Measurements from ENCODE around the gene EPB41L1.

EPB41L1 gene

DNA sequence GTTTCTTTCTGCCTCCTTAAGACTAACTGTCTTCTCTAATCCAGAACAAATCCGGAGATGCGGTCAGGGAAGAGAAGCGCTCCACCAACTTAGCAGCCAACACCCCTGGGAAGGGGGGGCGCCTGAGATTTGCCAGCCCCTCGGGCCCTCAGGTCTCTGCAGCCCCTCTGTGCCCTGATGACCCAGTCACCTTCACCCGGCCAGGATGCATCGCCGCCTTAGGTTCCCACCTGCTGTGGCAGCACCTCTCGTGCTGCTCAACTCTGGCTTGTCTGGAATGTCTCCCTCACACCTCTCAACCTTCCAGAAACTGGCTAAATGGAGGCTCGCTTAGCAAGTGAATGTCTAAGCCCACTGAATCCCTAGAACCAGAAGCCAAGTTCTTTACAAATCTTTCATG lies 53.7 kb downstream of the EPB41L1 start:
- no peak for TF ChIP-seq CTCF (IDR thresholded peaks at IDR 0.05; ENCODE audit: control extremely low read depth, extremely low read depth, low read depth, missing control alignments)
- POLR2A ChIA-PET: no interaction called here
- CTCF ChIA-PET: interaction anchor here (1.7 to 6.6 kb wide), 3 partner anchors 11 to 231 kb away, joined by 4 to 56 read pairs (median 6); no protein-coding TSS in a partner anchor
- no peak for DNase-seq (ENCODE audit: extremely low spot score)

- ChIA-PET CTCF (interaction anchor here (0.6 to 6.6 kb wide), 4 partner anchors 10 to 709 kb away, joined by 3 to 63 read pairs (median 30); no protein-coding TSS in a partner anchor), POLR2A (no interaction called here)
- no peak for DNase-seq (ENCODE audit: extremely low spot score)
- no peak for TF ChIP-seq CTCF (IDR thresholded peaks at IDR 0.05; ENCODE audit: control extremely low read depth, extremely low read depth, low read depth, missing control alignments)
Measured at GRCh38 chr20:36210436-36211021, 56.0 kb downstream of the EPB41L1 start.

DNA sequence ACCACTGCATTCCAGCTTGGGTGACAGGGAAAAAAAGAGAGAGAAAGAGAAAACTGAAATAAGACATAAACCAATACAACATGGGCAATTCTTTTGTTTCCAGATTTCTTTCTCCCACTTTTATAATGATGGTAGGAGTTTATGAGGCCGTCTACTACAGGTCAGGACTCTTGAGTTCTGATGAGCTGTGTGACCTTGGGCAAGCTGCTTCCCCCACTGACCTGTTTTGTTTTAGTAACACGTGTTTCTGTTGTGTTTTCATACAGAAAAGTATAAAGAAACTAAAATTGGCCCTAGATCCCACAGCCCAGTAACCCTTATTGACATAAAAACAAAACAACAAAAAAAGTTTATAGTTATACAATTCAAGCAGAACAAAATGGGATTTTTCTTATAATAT lies 58.8 kb downstream of the EPB41L1 start:
- CTCF ChIA-PET: interaction anchor here (1.0 to 6.6 kb wide), 8 partner anchors 9 to 673 kb away, joined by 3 to 63 read pairs (median 6); no protein-coding TSS in a partner anchor
- no peak for TF ChIP-seq CTCF (IDR thresholded peaks at IDR 0.05; ENCODE audit: control extremely low read depth, extremely low read depth, low read depth, missing control alignments)

DNA sequence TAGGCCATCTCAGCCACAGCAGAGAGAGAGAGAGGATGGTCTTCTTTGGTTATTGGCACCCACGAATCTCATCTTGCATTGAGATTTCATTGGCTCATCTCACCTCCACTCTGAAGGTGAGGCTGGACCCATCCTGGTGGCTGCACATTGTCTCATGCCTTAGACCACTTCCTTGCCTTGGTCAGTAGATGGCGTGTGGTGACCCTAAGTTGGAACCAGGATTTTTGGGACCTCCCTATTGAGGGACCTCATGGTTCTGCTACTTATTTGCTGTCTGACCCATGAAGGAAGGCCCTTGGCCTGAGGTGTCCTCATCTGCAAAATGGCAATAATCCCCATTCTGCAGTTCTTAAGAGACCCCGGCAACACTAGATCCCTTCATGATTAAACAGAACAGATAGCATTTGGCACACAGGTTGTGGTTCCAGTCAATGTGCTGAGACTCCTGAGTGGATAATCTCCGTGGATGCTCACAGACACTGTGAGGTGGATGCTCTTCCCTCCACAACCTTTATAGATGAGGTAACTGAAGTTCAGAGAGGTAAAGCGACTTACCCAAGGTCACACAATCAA lies 60.2 kb downstream of the EPB41L1 start:
- POLR2A ChIA-PET: no interaction called here
- peak; percentile 60 for DNase-seq (ENCODE audit: extremely low spot score)
- TF ChIP-seq CTCF (IDR thresholded peaks at IDR 0.05; ENCODE audit: control extremely low read depth, extremely low read depth, low read depth, missing control alignments): peak; percentile 68
- CTCF ChIA-PET: interaction anchor here (1.0 to 6.6 kb wide), 7 partner anchors 12 to 225 kb away, joined by 3 to 63 read pairs (median 7); no protein-coding TSS in a partner anchor

More for the DNA sequence above, 58.8 kb downstream of the EPB41L1 start:
- POLR2A ChIA-PET: no interaction called here
- DNase-seq (ENCODE audit: extremely low spot score): no peak

- TF ChIP-seq CTCF (IDR thresholded peaks at IDR 0.05; ENCODE audit: control extremely low read depth, extremely low read depth, low read depth, missing control alignments): no peak
- CTCF ChIA-PET: interaction anchor here (0.8 to 4.4 kb wide), 5 partner anchors 13 to 706 kb away, joined by 3 to 31 read pairs (median 25); no protein-coding TSS in a partner anchor
- no peak for DNase-seq (ENCODE audit: extremely low spot score)
- POLR2A ChIA-PET: no interaction called here
Measured at GRCh38 chr20:36215778-36216177, 61.2 kb downstream of the EPB41L1 start.

DNA sequence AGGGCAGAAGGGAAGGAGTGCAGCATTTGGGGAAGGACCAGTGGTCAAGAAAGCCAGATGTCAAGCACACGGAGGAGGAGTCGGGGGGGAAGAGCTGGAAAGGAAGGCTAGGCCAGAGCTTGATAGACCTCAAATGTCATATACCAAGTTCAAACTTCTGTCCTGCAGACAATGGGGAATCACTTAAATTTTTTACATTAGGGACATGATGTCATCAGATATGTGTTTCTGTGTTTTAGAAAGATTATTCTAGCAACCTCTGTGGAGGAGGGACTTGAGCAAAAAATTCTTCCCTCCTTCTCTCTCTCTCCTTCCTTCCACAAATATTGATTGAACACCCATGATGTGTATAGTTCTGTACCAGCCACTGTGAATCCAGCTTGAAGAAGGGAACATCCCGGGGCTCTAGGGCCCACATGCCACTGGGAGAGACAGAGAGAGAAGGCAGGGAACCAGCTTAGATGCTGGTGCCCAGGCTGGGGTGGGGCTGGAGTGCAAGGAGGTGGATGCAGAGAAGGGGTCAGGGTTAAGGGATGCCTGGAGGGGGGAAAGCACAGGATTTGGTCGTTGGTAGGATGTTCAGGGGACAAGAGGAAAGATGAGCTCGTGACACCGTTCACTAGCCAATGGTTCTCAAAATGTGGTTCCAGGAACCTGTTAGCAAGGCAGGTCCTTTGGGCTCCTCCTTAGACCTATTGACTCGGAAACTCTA lies 61.9 kb downstream of the EPB41L1 start:
- POLR2A ChIA-PET: no interaction called here
- TF ChIP-seq CTCF (IDR thresholded peaks at IDR 0.05; ENCODE audit: control extremely low read depth, extremely low read depth, low read depth, missing control alignments): no peak
- DNase-seq (ENCODE audit: extremely low spot score): no peak
- CTCF ChIA-PET: interaction anchor here (0.8 to 4.4 kb wide), 7 partner anchors 9 to 705 kb away, joined by 3 to 31 read pairs (median 6); no protein-coding TSS in a partner anchor

All from GM10248 (cell line).